Karpas-422 (cell line): ENCODE data around the gene GGTLC1. TPM values are rescaled to one million over a fixed set of nuclear protein-coding genes. Genes with fewer than 3 reads are reported as not detected.
"Not testable (repeated sequence)": the region's sequence is repeated elsewhere in the genome, so short reads cannot be mapped to it uniquely, and the experiment has no call there.

ENCODE experiments used
- DNase-seq: peaks from one replicate; pipeline ENCODE4 v3.0.0-alpha.2; 2015
- H2AFZ ChIP-seq: fragments of 200-600 bp; sonication (generic); 2 replicates; pipeline ENCODE4 v1.6.1; 2014; ENCODE audit warnings: antibody characterized with exemption, low read length, mixed read lengths
- H3K27ac ChIP-seq: fragments of 200-600 bp; sonication (generic); 2 replicates; pipeline ENCODE4 v1.5.1; 2014; ENCODE audit warnings: mild to moderate bottlenecking, low read length, moderate library complexity
- H3K27me3 ChIP-seq: fragments of 200-600 bp; sonication (generic); 2 replicates; pipeline ENCODE4 v1.6.1; 2014; ENCODE audit warnings: low read length, mixed read lengths
- H3K36me3 ChIP-seq: fragments of 200-600 bp; sonication (generic); 2 replicates; pipeline ENCODE4 v1.6.1; 2014; ENCODE audit warnings: low read length, mixed read lengths; ENCODE audit not compliant: insufficient read depth
- H3K4me1 ChIP-seq: fragments of 200-600 bp; sonication (generic); 2 replicates; pipeline ENCODE4 v1.6.1; 2014; ENCODE audit warnings: mild to moderate bottlenecking, low read length, mixed read lengths
- H3K4me2 ChIP-seq: fragments of 200-600 bp; sonication (generic); 2 replicates; pipeline ENCODE4 v1.6.1; 2014; ENCODE audit warnings: low read length, low read depth, mild to moderate bottlenecking; ENCODE audit not compliant: poor library complexity, severe bottlenecking
- H3K4me3 ChIP-seq: fragments of 200-600 bp; sonication (generic); 2 replicates; pipeline ENCODE4 v1.5.1; 2014; ENCODE audit warnings: mild to moderate bottlenecking, antibody characterized with exemption, low read length, mixed read lengths
- H3K79me2 ChIP-seq: fragments of 200-600 bp; sonication (generic); 2 replicates; pipeline ENCODE4 v1.6.1; 2014; ENCODE audit warnings: mild to moderate bottlenecking, low read length, mixed read lengths
- H3K9ac ChIP-seq: fragments of 200-600 bp; sonication (generic); 2 replicates; pipeline ENCODE4 v1.6.0; 2014; ENCODE audit warnings: low read length
- H3K9me2 ChIP-seq: fragments of 200-600 bp; sonication (generic), shearing (Covaris generic); replicated peaks from 2 replicates; pipeline ENCODE4 v1.6.0; 2014; ENCODE audit warnings: mild to moderate bottlenecking, low read length, moderate library complexity; ENCODE audit not compliant: insufficient read depth
- H3K9me3 ChIP-seq: fragments of 300-700, 200-600 bp; sonication (generic); 2 replicates; pipeline ENCODE4 v1.6.1; 2014; ENCODE audit warnings: low read length, mixed read lengths
- H4K20me1 ChIP-seq: fragments of 200-600 bp; sonication (generic); 2 replicates; pipeline ENCODE4 v1.6.1; 2014; ENCODE audit warnings: mild to moderate bottlenecking, antibody characterized with exemption, low read length, low read depth; ENCODE audit not compliant: insufficient read depth
- total RNA-seq: library from RNA; depleted of rRNA; stranded (reverse); fragments of >200 nt; shearing (Covaris generic); gene quantifications from 2 replicates; pipeline ENCODE4 v1.2.3, GENCODE V29; 2014; ENCODE audit warnings: low replicate concordance

Gene GGTLC1
- total RNA-seq, 1 experiment from 2014 or later = not detected

GRCh38 chr20:23981526-23981925 is 7.1 kb downstream of the GGTLC1 start:
- H3K4me3 ChIP-seq, DNase-seq, H3K79me2 ChIP-seq, H4K20me1 ChIP-seq, H3K36me3 ChIP-seq, H2AFZ ChIP-seq, H3K9me2 ChIP-seq, H3K27ac ChIP-seq, H3K9ac ChIP-seq, H3K9me3 ChIP-seq, H3K4me2 ChIP-seq, H3K27me3 ChIP-seq: not testable (repeated sequence)
- H3K4me1 ChIP-seq = peaks cover 15% of the 10 kb centered on the region

GRCh38 chr20:23981014-23981413 is 7.6 kb downstream of the GGTLC1 start:
- H3K27ac ChIP-seq, H3K9me2 ChIP-seq, H3K4me2 ChIP-seq, DNase-seq, H3K36me3 ChIP-seq, H3K79me2 ChIP-seq, H3K4me3 ChIP-seq, H3K27me3 ChIP-seq, H4K20me1 ChIP-seq, H2AFZ ChIP-seq, H3K9ac ChIP-seq, H3K9me3 ChIP-seq: not testable (repeated sequence)
- H3K4me1 ChIP-seq = peaks cover 15% of the 10 kb centered on the region

GRCh38 chr20:23979899-23980811 is 8.4 kb downstream of the GGTLC1 start:
- not testable (repeated sequence) for H3K4me2 ChIP-seq, H3K9me2 ChIP-seq, H3K4me3 ChIP-seq, H3K27ac ChIP-seq, H3K9ac ChIP-seq, H3K36me3 ChIP-seq, DNase-seq, H2AFZ ChIP-seq, H3K79me2 ChIP-seq, H4K20me1 ChIP-seq, H3K9me3 ChIP-seq, H3K27me3 ChIP-seq
- peaks cover 15% of the 10 kb centered on the region for H3K4me1 ChIP-seq

- H2AFZ ChIP-seq, H3K36me3 ChIP-seq, H3K79me2 ChIP-seq, H3K9ac ChIP-seq, H3K27ac ChIP-seq, H3K9me3 ChIP-seq, H3K4me2 ChIP-seq, DNase-seq, H4K20me1 ChIP-seq, H3K27me3 ChIP-seq, H3K4me3 ChIP-seq, H3K9me2 ChIP-seq: not testable (repeated sequence)
- H3K4me1 ChIP-seq = peaks cover 15% of the 10 kb centered on the region
Measured at GRCh38 chr20:23979380-23979779, 9.2 kb downstream of the GGTLC1 start.

- H3K9ac ChIP-seq, H3K4me2 ChIP-seq, H3K79me2 ChIP-seq, H2AFZ ChIP-seq, H3K27me3 ChIP-seq, H3K36me3 ChIP-seq, H4K20me1 ChIP-seq, H3K9me2 ChIP-seq, H3K9me3 ChIP-seq, H3K4me3 ChIP-seq, H3K27ac ChIP-seq: not testable (repeated sequence)
- DNase-seq = peak; percentile 55
- H3K4me1 ChIP-seq = peaks cover 14% of the 10 kb centered on the region
Measured at GRCh38 chr20:23978457-23978856, 10.1 kb downstream of the GGTLC1 start.

- H3K27me3 ChIP-seq = no peaks in the 10 kb centered on the region
- no peak overlapping the region for H2AFZ ChIP-seq
- H3K27ac ChIP-seq = no peak overlapping the region
- no peaks in the 10 kb centered on the region for H4K20me1 ChIP-seq
- peaks cover 12% of the 10 kb centered on the region for H3K4me1 ChIP-seq
- H3K4me2 ChIP-seq = no peak overlapping the region
- no peaks in the 10 kb centered on the region for H3K9me3 ChIP-seq
- H3K36me3 ChIP-seq = no peaks in the 10 kb centered on the region
- no peak for DNase-seq
- H3K4me3 ChIP-seq = no peak overlapping the region
- H3K9ac ChIP-seq = no peak overlapping the region
- no peaks in the 10 kb centered on the region for H3K9me2 ChIP-seq
- no peaks in the 10 kb centered on the region for H3K79me2 ChIP-seq
Measured at GRCh38 chr20:23974966-23975365, 13.6 kb downstream of the GGTLC1 start.

GRCh38 chr20:23971310-23971709 is 17.3 kb downstream of the GGTLC1 start:
- H3K4me1 ChIP-seq = peaks cover 7% of the 10 kb centered on the region
- no peaks in the 10 kb centered on the region for H4K20me1 ChIP-seq
- H2AFZ ChIP-seq = no peak overlapping the region
- no peaks in the 10 kb centered on the region for H3K9me3 ChIP-seq
- H3K4me3 ChIP-seq = no peak overlapping the region
- no peak overlapping the region for H3K9ac ChIP-seq
- H3K9me2 ChIP-seq = no peaks in the 10 kb centered on the region
- no peaks in the 10 kb centered on the region for H3K27me3 ChIP-seq
- no peak for DNase-seq
- no peaks in the 10 kb centered on the region for H3K36me3 ChIP-seq
- H3K27ac ChIP-seq = no peak overlapping the region
- H3K4me2 ChIP-seq = no peak overlapping the region
- no peaks in the 10 kb centered on the region for H3K79me2 ChIP-seq

- H3K4me2 ChIP-seq = no peak overlapping the region
- no peak for DNase-seq
- peaks cover 7% of the 10 kb centered on the region for H3K4me1 ChIP-seq
- H3K9me3 ChIP-seq = no peaks in the 10 kb centered on the region
- H3K27me3 ChIP-seq = no peaks in the 10 kb centered on the region
- H2AFZ ChIP-seq = no peak overlapping the region
- no peaks in the 10 kb centered on the region for H3K79me2 ChIP-seq
- no peaks in the 10 kb centered on the region for H3K36me3 ChIP-seq
- no peak overlapping the region for H3K9ac ChIP-seq
- H3K9me2 ChIP-seq = no peaks in the 10 kb centered on the region
- H3K27ac ChIP-seq = no peak overlapping the region
- no peak overlapping the region for H3K4me3 ChIP-seq
- H4K20me1 ChIP-seq = no peaks in the 10 kb centered on the region
Measured at GRCh38 chr20:23970049-23970448, 18.5 kb downstream of the GGTLC1 start.
